Stimulated activated CD4-positive, alpha-beta T cell treated with anti-CD3 and anti-CD28 coated beads, Interleukin-4, amount 100 ng/mL, for 4 hours (primary cell): ENCODE measurements around the gene CNPY3.
"Not testable (repeated sequence)": the region's sequence is repeated elsewhere in the genome, so short reads cannot be mapped to it uniquely, and the experiment has no call there.

Experiments used
- DNase-seq, 2 experiments: peaks; one replicate each; pipeline ENCODE4 v3.0.0-alpha.2; 2020

CNPY3 gene

DNA sequence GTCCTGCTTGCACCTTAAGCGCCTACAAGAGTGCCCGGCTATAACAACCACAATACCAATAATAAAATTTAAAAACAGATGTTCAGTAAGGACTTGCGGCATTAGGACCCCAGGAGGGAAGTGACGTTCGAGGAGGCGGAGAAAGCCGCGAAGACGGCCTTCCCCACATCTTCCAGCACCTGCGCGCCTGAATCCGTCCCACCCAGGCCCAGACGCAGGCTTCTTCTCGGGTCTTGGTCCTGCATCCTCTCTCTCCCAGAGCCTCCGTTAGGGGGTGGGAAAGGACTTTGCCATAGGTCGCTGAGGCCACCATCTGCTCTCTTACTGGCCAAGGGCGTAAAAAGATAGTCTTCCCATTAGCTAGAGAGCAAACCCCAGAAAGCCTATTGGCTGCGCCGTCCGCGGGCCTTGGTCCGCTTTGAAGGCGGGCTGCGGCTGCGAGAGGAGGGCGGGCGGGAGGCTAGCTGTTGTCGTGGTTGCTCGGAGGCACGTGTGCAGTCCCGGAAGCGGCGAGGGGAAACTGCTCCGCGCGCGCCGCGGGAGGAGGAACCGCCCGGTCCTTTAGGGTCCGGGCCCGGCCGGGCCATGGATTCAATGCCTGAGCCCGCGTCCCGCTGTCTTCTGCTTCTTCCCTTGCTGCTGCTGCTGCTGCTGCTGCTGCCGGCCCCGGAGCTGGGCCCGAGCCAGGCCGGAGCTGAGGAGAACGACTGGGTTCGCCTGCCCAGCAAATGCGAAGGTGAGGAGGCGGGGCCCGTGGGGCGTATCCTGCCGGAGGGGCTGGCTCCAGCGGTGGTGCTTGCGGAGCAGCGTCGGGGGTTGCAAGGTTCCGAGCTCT, at the start of gene CNPY3:
Gene CNPY3, plus strand, starts transcription at position 495 of the 835 bp plus-strand sequence. Its CDS starts 91 bp downstream, at position 586.
- DNase-seq = peak; percentile 84 to 86

DNA sequence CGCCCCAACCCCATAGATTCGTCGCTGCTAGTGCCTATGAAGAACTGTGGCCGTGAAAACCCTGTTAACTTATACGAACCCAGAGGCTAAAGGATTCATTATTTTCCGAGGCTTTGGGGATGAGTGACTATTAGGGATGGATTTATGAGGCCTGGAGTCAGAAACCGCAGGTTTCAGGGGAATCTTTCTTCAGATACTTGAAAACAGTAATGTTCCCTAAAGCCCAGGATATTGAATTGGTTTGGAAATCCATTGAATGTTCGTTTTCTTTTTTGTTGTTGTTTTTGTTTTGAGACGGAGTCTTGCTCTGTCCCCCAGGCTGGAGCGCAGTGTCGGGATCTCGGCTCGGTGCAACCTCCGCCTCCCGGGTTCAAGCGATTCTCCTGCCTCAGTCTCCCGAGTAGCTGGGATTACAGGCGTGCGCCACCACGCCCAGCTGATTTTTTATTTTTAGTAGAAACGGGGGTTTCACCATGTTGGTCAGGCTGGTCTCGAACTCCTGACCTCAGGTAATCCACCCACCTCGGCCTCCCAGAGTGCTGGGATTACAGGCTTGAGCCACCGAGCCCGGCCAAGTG, 49.0 kb upstream of the CNPY3 start:
- DNase-seq = not testable (repeated sequence)

DNA sequence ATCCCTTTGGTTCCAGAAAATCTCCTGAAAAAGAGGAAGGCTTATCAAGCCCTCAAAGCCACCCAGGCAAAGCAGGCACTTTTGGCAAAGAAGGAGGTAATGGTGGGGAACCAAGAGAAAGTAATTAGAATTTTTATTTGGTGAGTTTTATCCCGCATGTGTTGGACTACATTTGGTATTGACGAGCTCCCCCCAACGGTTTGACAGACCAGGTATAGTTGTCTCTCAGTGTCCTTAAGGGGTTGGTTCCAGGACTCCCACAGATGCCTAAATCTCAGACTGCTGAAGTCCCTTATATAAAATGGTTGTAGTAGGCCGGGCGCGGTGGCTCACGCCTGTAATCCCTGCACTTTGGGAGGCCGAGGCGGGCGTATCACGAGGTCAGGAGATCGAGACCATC, 48.4 kb upstream of the CNPY3 start:
- DNase-seq = not testable (repeated sequence)

DNA sequence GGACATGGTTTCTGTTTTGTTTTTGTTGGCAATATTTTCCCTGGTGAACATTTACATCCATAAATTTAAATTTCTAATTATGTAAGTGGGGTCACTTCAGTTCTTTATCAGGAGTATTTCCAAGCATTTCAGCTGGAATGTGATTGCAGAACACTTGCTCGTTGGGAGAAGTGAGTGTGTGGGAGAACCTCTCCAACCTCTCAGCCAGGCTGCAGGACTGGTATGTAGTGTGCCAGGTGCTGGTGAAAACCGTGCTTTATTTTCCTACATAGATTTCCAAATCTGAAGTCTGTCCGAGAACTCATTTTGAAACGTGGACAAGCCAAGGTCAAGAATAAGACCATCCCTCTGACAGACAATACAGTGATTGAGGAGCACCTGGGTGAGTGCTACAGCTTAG, 43.6 kb upstream of the CNPY3 start:
- DNase-seq = no peak

DNA sequence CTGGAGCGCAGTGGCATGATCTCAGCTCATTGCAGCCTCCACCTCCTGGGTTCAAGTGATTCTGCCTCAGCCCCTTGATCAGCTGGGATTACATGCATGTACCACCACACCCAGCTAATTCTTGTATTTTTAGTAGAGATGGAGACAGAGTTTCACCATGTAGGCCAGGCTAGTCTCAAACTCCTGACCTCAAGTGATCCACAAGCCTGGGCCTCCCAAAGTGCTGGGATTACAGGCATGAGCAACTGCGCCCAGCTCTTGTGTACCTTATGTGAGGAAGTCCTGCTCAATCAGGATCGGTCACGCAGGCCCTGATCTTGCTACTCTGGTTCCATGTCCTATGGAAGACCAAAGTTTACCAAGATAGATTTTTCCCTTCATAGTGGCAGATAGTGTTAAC, 41.1 kb upstream of the CNPY3 start:
- not testable (repeated sequence) for DNase-seq

DNA sequence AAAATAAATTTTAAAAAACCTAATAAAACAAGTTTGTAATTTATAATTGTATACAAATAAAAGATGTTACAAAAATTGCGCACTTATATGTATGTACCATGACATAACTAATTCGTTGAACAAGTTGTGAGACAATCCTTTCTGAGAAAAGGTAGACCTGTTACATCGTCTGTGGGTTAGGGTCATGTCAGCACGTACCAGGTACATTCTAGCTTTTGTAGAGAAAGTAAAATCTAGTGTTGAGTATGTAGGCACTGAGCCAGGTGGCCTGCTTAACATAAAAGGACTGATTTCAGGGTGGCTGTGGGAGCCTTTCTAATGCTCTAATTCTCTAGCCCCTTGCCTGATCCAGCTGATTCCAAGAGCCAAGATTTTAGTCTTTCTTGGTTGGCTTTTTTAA, 39.5 kb upstream of the CNPY3 start:
- DNase-seq = no peak

DNA sequence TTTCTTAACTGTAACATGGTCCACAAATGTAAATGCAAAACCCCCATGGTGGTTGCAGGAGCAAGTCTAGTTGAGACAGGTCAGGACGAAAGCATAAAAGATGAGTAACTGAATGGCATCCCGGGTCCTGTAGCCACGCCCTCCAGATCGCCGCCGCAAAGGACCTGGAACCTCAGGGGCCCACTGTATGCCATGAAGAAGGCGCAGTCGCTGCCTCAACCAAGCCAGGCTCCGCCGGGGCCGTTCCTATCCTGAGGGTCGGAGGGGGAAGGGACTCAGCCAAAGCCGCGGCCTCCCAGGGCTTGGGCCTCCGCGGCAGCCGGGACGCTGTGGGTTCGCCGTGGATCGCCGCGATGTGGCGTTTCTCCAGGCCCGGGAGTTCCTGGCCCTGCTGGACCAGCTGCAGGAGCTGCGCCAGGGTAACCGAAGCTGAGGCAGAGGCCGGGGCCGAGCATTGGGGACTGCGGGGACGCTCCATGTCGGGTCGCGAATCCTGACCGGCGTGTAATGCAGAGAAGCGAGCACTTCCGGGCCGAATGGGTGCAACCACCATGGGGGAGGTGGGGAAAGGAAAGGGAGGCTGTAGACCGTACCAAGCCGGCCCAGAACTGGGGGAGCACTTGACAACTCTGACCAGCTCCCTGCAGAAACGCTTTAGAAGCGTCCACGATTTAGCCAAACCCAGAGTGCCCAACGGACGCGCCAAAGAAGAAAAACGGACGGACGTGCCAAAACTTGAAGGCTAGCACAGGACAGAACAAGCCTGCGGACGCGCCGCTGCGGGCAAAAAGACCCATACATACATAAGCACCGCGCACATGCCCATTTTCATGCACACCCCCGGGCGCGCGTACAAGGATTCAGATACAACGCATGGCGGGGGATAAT, 38.7 kb upstream of the CNPY3 start:
- peak; percentile 83 to 86 for DNase-seq

DNA sequence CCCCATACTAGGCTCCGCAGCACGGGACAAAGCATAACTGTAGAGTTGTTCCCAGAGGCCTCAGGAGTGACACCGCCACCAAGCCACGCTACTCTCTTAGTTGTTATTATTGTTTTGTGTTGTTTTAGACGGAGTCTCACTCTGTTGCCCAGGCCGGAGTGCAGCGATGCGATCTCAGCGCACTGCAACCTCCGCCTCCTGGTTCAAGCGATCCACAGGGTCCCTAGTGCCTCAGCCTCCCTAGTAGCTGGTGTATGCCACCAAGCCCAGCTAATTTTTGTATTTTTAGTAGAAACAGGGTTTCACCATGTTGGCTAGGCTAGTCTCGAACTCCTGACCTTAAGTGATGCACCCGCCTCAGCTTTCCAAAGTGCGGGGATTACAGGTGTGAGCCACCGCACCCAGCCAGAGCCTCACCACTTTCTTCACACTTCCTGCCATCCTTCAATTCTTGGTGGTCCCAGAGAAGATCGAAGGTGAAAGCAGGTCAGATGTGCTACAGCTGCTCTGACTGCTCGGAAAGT, 38.0 kb upstream of the CNPY3 start:
- no peak for DNase-seq

DNA sequence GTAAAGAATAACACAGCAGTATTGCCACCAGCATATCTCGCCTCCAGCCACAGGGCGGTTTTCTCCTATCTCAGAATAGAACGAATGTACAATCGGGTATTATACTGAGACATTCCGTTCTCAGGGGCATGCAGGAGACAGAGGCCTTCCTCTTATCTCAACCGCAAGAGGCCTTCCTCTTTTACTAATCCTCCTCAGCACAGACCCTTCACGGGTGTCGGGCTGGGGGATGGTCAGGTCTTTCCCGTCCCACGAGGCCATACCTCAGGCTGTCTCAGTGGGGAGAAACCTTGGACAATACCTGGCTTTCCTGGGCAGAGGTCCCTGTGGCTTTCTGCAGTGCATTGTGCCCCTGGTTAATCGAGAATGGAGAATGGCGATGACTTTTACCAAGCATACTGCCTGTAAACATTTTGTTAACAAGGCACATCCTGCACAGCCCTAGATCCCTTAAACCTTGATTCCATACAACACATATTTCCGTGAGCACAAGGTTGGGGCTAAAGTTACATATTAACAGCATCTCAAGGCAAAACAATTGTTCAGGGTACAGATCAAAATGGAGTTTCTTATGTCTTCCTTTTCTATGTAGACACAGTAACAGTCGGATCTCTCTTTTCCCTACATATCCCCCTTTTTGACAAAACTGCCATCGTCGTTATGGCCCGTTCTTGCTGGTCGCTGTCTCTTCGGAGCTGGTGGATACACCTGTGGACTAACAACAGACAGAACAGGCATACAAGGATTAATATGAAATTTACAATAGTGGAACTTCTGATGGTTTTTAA, 35.0 kb upstream of the CNPY3 start:
- not testable (repeated sequence) for DNase-seq

DNA sequence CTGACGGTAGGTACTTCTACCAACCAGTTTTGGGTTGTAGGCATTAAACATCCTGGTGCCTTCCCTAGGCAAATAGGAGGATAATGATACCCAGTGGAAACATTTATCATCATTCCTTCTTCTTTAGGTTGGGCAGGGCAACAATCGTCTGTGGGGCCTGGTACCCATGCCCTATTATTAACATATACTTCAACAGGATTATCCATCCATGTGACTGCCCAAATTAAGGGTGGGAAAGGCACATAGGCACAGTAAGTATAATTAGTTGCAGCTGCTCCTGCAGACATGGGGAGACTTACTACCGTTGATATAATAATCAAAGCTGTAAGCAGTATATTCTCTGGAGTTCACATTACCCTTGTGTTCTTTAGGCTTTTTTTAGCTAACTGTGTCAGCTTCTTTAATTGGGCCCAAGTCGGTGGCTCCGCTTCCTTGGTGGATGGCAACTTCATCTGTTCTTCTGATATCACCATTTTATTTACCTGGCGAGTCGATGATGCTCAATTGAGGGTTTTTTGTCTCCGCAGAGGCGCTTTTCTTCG, 33.0 kb upstream of the CNPY3 start:
- no peak for DNase-seq

DNA sequence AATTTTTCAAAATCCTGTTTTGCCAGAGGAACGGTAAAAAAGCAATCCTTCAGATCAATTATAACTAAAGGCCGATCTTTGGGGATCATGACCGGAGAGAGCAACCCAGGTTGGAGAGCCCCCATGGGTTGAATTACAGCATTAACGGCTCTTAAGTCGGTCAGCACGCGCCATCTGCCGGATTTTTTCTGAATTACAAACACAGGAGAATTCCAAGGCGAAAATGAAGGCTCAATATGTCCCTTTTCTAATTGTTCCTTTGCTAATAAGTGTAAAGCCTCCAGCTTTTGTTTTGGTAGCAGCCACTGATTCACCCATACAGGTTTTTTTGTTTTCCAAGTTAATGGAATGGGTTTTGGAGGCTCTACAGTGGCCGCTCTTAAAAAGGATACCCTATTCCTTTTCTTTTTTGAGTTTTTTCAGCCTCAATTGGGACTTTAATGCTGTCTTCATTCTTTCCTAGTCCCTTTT, 30.4 kb upstream of the CNPY3 start:
- peak; percentile 53 to 56 for DNase-seq

DNA sequence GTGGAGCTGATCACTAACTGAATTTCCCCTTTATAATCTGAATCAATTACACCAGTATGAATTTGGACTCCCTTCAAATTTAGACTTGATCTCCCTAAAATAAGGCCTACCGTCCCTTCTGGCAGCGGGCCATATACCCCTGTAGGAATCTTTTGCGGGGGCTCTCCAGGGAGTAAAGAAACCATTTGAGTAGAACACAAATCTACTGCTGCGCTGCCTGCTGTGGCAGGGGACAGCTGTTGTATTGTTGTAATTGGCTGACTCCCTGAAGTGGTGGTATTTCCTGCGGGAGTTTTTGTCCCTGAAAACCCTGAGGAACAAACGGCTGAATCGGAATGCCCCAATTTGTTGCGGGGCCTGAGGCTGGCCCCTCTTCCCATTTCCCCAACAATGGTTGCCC, 29.4 kb upstream of the CNPY3 start:
- no peak for DNase-seq

DNA sequence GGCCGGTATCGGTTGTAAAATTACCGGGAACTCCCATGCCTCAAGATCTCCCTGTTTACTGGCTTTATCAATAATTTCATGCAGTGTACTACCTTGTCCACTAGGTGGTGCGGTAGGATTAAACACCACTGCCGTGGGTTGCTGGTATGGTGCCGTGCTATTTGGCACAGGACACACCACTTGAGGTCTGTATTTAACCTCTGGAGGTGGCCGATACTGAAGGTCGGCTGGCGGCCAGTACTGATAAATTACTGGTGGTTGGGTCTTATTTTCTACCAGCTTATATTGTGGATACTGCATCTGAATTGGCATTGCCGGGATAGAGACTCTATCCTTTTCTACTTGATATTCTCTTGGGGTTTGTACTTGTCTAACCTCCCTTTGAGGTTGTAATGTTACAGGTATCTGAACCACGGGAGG, 27.7 kb upstream of the CNPY3 start:
- DNase-seq = peak; percentile 43 to 60

DNA sequence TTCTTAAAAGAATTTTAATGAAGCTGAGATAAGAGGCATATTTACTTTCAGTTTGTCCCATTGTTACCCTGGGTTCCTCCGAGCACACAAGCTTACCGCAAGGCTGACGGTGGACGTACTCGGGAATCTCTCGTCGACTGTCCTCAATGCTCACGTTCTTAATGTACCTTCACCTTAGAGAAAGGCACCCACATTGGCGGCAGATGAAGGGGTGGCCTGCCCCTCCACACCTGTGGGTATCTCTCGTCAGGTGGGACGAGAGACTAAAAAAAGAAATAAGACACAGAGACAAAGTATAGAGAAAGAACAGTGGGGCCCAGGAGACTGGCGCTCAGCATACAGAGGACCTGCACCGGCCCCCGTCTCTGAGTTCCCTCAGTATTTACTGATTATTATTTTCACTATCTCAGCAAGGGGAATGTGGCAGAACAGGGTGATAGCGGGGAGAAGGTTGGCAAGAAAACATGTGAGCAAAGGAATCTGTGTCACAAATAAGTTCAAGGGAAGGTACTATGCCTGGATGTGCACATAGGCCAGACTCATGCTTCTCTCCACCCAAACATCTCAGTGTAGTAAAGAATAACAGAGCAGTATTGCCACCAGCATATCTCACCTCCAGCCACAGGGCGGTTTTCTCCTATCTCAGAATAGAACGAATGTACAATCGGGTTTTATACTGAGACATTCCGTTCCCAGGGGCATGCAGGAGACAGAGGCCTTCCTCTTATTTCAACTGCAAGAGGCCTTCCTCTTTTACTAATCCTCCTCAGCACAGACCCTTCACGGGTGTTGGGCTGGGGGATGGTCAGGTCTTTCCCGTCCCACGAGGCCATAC, 26.6 kb upstream of the CNPY3 start:
- not testable (repeated sequence) for DNase-seq

DNA sequence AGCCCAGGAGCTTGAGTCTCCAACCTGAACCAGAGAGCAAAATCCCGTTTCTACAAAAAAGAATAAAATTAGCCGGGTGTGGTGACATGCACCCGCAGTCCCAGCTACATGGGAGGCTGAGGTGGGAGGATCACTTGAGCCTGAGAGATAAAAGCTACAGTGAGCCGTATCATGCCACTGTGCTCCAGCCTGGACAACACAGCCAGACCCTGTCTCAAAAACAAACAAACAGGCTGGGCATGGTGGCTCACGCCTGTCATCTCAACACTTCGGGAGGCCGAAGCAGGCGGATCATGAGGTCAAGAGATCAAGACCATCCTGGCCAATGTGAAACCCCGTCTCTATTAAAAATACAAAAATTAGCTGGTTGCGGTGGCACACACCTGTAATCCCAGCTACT, 24.8 kb upstream of the CNPY3 start:
- no peak for DNase-seq

DNA sequence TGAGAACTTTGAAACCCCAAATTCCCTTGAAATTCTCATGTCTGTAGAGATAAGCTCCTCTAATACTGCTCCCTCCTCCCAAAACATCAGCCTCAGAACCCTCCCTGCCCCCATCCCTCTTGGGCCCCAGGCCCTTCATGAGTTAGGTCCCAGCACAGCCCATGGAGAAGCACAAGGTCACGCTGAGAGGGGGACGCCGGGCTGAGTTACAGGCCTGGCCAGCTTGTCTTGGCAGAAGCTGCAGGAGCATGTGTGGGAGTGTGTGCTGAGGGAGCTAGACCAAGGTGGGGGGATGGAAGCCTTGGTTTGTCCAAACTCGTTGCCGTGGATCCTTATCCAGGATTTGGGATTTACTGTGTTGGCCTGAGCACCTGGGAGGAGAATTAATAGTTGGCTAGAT, 21.9 kb upstream of the CNPY3 start:
- no peak for DNase-seq

DNA sequence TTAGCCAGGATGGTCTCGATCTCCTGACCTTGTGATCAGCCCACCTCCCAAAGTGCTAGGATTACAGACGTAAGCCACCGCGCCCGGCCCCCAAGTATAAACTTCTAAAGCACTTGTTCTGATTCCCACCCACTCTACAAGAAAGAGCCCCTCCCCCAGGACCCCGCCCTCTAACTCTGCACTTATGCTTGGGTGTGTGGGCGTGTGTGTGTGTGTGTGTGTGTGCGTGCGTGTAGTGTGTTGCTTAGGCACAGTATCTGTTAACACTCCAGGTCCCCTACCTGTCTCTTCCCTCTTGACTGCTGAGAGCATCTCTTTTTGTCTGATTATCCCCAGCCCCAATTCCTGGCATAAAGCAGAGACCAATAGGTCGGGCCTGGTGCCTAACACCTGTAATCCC, 19.4 kb upstream of the CNPY3 start:
- no peak for DNase-seq

DNA sequence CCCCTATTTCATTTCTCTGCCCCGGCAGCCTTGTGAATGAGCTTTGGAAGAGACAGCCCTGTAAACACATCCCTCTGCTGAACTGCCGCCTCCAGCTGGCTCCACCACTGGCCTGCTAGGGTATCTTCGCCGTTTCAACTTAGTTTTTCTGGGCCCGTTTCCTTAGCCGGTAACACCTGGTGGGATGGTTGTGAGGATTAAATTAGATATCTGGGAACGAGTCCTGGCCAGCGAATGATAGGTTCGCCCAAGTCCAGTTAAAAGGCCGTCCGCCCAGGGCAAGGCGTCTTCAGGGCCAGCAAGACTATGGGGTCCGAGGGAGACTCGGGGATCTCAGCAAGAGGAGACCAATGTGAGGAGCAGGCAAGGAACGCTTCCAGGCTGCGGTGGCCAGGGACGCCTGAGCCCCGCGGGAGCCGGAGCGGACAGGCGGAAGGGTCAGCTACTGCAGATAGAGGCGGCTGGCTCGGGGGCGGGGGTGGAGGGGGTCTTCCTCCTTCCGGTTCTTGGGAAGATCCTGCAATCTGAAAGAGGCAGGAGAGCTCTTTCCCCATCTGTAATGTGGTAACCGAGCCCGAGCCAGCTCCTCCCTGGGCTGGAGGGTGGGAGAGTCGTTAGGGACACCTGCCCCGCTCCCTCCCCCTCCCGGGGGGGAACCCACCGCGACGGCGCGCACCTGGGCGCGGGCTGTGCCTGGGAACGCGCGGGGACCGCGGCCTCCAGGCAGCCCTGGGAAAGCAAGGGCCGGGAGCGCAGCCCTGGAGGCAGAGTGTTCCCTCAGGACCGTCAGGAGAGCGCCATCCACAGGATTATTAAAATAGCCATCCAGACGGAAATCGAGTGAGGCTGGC, 17.9 kb upstream of the CNPY3 start:
- DNase-seq = no peak

DNA sequence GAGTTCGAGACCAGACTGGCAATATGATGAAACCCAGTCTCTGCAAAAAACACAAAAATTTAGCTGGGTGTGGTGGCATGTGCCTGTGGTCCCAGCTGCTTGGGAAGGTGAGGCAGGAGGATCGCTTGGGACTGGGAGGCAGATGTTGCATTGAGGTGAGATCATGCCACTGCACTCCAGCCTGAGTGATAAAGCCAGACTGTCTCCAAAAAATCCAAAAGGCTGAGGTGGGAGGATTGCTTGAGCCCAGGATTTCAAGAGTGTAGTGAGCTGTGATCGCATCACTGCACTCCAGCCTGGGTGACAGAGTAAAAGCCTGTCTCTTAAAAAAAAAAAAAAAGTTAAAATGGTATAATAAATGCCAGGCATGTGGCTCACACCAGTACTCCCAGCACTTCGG, 14.7 kb upstream of the CNPY3 start:
- DNase-seq = no peak

DNA sequence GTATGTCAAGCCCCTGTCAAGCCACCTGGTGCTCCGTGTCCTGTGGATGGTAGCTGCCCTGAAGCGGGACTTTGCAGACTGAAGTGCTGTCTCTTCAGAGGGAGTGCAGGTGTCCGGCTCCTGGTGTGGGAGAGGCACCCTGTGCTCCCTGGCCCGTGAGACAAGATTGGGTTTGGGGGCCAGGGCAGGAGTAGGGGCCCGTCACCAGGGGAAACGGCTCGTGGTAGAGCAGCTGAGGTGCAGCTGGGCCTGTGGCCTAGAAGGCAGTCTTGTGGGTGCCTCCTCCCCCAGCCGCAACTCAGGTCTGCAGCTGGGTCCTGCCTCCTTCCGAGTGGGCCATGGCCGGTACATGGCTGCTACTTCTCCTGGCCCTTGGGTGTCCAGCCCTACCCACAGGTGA, 13.5 kb upstream of the CNPY3 start, which contains the start of gene PTCRA:
Gene PTCRA, plus strand, starts transcription at position 322 of the 400 bp plus-strand sequence. Its CDS starts 17 bp downstream, at position 339.
- DNase-seq = no peak
